ENCODE data around the gene RPLP2. TPM values are rescaled to one million over a fixed set of nuclear protein-coding genes. Genes with fewer than 3 reads are reported as not detected.

Gene RPLP2
- total RNA-seq, 3 donors from 2014 or later (not counting 1 experiment from before 2014, with no cell fraction given), result 1,482 to 1,846 (median 1,534) TPM

DNA sequence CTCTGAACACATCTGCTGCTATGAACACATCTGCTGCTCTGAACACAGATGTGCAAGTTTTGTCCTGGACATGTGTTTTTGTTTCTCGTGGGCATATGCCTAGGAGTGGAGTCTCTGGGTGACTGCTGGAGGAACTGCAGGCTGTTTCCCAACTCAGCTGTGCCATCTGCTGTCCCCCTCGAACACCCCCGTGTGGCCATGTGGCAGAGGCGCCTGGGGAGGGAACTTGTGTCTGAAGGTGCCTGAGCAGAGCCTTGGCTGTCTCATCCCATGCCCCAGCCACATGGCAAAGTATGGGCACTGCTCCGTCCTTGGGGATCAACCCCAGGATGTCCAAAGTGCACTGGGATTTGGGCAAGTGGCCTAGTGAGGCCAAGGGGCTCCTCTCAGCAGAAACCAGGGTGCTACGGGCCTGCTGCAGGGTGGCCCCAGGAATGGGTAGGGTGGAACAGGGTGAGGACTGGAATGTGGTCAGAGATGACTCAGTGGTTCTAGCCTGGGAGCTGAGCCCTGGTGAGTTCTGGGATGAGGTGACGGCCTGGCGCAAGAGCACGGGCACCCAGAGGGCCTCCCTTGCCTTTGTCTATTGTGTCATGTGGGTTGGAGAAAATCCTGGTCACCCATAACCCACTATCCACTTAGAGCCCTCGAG lies 47.2 kb upstream of the RPLP2 start:
- WGBS (ENCODE audit: insufficient coverage), result 71% methylated on average over 10 of the region's 10 CpGs
- no peak overlapping the region for H3K4me3 Mint-ChIP-seq
- ATAC-seq, result no peak
- no peaks in the 10 kb centered on the region for H3K27me3 Mint-ChIP-seq (ENCODE audit: low read depth in 2 of 2)
- no peaks in the 10 kb centered on the region for H3K4me1 Mint-ChIP-seq
- no peak overlapping the region for H3K4me3 ChIP-seq (ENCODE audit: low read length)
- no peaks in the 10 kb centered on the region for H3K9me3 ChIP-seq (ENCODE audit: control insufficient read depth, insufficient read depth, low read length)
- H3K27me3 ChIP-seq (ENCODE audit: control insufficient read depth, insufficient read depth, low read length), result no peaks in the 10 kb centered on the region
- H3K36me3 ChIP-seq (ENCODE audit: control insufficient read depth, insufficient read depth, low read length), result peaks cover 51% of the 10 kb centered on the region
- TF ChIP-seq, protein P1, sequence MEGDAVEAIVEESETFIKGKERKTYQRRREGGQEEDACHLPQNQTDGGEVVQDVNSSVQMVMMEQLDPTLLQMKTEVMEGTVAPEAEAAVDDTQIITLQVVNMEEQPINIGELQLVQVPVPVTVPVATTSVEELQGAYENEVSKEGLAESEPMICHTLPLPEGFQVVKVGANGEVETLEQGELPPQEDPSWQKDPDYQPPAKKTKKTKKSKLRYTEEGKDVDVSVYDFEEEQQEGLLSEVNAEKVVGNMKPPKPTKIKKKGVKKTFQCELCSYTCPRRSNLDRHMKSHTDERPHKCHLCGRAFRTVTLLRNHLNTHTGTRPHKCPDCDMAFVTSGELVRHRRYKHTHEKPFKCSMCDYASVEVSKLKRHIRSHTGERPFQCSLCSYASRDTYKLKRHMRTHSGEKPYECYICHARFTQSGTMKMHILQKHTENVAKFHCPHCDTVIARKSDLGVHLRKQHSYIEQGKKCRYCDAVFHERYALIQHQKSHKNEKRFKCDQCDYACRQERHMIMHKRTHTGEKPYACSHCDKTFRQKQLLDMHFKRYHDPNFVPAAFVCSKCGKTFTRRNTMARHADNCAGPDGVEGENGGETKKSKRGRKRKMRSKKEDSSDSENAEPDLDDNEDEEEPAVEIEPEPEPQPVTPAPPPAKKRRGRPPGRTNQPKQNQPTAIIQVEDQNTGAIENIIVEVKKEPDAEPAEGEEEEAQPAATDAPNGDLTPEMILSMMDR (IDR thresholded peaks at IDR 0.05), result no peak
- H3K27ac Mint-ChIP-seq, result no peak overlapping the region
- no peak overlapping the region for H3K27ac ChIP-seq (ENCODE audit: low read length)
- H3K36me3 Mint-ChIP-seq, result no peaks in the 10 kb centered on the region
- no peaks in the 10 kb centered on the region for H3K9me3 Mint-ChIP-seq
- peak in 1 of 2 donors; percentile 28 for DNase-seq
- intact Hi-C loops (cut with micrococcal nuclease), result no loop called here
- H3K4me1 ChIP-seq (ENCODE audit: control insufficient read depth, insufficient read depth, low read length), result no peaks in the 10 kb centered on the region

DNA sequence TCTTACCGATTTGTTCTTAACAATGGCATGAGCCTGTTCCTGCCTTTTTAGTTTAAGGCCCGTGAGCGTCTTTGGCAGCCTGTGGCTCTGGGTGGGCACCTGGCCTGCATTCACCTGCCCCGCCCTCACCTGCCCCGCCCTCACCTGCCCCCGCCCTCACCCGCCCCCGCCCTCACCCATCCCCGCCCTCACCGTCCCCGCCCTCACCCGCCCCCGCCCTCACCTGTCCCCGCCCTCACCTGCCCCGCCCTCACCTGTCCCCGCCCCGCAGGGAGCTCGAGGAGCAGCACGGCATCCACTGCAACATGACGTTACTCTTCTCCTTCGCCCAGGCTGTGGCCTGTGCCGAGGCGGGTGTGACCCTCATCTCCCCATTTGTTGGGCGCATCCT lies 46.7 kb upstream of the RPLP2 start:
- intact Hi-C loops (cut with micrococcal nuclease), result no loop called here
- DNase-seq (no peak), ATAC-seq (no peak)
- no peaks in the 10 kb centered on the region for H3K9me3 ChIP-seq (ENCODE audit: control insufficient read depth, insufficient read depth, low read length)
- H3K27ac Mint-ChIP-seq, result no peak overlapping the region
- no peaks in the 10 kb centered on the region for H3K4me1 Mint-ChIP-seq
- peaks cover 51% of the 10 kb centered on the region for H3K36me3 ChIP-seq (ENCODE audit: control insufficient read depth, insufficient read depth, low read length)
- 95% methylated on average over 12 of the region's 24 CpGs for WGBS (ENCODE audit: insufficient coverage)
- no peaks in the 10 kb centered on the region for H3K36me3 Mint-ChIP-seq
- no peaks in the 10 kb centered on the region for H3K27me3 ChIP-seq (ENCODE audit: control insufficient read depth, insufficient read depth, low read length)
- no peaks in the 10 kb centered on the region for H3K9me3 Mint-ChIP-seq
- no peaks in the 10 kb centered on the region for H3K4me1 ChIP-seq (ENCODE audit: control insufficient read depth, insufficient read depth, low read length)
- no peak overlapping the region for H3K27ac ChIP-seq (ENCODE audit: low read length)
- no peaks in the 10 kb centered on the region for H3K27me3 Mint-ChIP-seq (ENCODE audit: low read depth in 2 of 2)
- H3K4me3 ChIP-seq (ENCODE audit: low read length), result no peak overlapping the region
- no peak overlapping the region for H3K4me3 Mint-ChIP-seq
- TF ChIP-seq, protein P1 (IDR thresholded peaks at IDR 0.05), result no peak

DNA sequence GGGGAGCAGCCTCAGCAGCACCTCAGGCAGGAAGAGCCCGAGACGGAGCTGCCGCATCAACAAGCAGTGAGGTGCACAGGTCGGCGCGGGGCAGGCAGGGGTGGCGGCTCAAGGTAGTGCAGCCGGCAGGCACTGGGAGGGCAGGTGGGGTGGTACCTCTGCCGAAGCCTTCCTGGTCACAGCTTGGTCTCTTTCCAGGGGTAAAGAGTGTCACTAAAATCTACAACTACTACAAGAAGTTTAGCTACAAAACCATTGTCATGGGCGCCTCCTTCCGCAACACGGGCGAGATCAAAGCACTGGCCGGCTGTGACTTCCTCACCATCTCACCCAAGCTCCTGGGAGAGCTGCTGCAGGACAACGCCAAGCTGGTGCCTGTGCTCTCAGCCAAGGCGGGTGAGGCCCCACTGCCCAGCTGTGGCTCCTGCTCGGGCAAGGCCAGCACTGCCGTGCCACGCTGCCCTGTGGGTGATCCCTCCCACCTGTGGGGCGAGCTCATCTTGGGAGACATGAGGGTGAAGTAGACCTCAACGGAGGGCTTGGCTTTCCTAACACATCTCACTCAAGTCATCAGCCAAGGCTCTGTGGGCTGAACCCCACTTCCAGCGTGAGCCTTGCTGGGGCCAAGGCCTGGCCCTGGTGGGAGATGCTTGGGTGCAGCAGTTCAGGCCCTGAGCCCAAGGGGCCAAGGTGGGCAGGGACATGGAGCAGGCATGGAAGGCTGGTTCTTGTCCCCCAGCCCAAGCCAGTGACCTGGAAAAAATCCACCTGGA lies 46.0 kb upstream of the RPLP2 start:
- no peak overlapping the region for H3K4me3 ChIP-seq (ENCODE audit: low read length)
- Mint-ChIP-seq H3K36me3 (no peaks in the 10 kb centered on the region), H3K4me3 (no peak overlapping the region), H3K9me3 (no peaks in the 10 kb centered on the region), H3K4me1 (no peaks in the 10 kb centered on the region), H3K27ac (no peak overlapping the region), H3K27me3 (ENCODE audit: low read depth in 2 of 2) (no peaks in the 10 kb centered on the region)
- intact Hi-C loops (cut with micrococcal nuclease), result no loop called here
- whole genome bisulfite sequencing (ENCODE audit: insufficient coverage), result 95% methylated on average over 21 of the region's 22 CpGs
- no peak overlapping the region for H3K27ac ChIP-seq (ENCODE audit: low read length)
- no peaks in the 10 kb centered on the region for H3K9me3 ChIP-seq (ENCODE audit: control insufficient read depth, insufficient read depth, low read length)
- no peaks in the 10 kb centered on the region for H3K4me1 ChIP-seq (ENCODE audit: control insufficient read depth, insufficient read depth, low read length)
- TF ChIP-seq, protein P1 (IDR thresholded peaks at IDR 0.05), result no peak
- DNase-seq, result peak in 1 of 2 donors; percentile 4
- peaks cover 51% of the 10 kb centered on the region for H3K36me3 ChIP-seq (ENCODE audit: control insufficient read depth, insufficient read depth, low read length)
- ATAC-seq, result no peak
- no peaks in the 10 kb centered on the region for H3K27me3 ChIP-seq (ENCODE audit: control insufficient read depth, insufficient read depth, low read length)
